Left forelimb (tissue), 1 donor: ENCODE measurements around the gene CENPK.
A peak's percentile ranks its signal among the peaks of the same experiment; 100 is the strongest.
"Not testable (repeated sequence)": the region's sequence is repeated elsewhere in the genome, so short reads cannot be mapped to it uniquely, and the experiment has no call there.

ENCODE experiments used
- DNase-seq: peaks from one replicate; pipeline ENCODE4 v3.0.0-alpha.2; 2018; ENCODE audit warnings: low spot score

Gene CENPK

DNA sequence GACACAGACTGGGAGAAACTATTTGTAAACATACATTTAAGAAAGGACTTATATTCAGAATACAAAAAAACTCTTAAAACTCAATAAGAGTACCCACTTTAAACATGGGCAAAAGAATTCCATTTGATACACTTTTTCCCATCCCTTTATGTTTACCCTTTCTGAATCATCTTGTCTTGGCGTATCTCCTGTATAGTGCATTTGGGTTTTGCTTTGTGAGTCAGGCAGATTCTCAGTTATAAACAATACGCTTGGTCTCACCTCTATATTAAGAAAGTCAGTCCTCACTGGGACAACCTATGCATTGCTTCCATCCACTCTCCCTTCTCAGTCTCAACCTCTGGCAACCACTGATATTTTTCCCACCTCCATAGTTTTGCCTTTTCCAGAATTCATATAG, 54.0 kb downstream of the CENPK start:
- DNase-seq = no peak

DNA sequence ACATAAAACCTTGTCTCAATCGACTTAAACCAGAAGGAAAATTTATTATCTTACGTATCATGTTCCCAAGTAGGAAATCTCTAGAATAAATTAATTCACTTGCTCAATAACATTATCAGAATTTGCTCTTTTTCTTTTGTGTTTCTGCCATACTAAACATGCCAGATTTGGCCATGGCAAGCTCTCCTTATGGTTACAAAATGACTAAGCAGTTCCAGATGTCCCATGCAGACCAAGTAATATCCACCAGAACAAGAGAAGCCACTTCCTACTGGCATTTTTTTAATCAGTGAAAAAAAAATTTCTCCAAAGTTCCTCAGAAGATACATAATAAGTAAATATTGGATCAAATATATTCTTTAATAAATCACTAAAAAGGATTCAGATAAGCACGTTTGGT, 56.0 kb downstream of the CENPK start:
- DNase-seq = no peak

DNA sequence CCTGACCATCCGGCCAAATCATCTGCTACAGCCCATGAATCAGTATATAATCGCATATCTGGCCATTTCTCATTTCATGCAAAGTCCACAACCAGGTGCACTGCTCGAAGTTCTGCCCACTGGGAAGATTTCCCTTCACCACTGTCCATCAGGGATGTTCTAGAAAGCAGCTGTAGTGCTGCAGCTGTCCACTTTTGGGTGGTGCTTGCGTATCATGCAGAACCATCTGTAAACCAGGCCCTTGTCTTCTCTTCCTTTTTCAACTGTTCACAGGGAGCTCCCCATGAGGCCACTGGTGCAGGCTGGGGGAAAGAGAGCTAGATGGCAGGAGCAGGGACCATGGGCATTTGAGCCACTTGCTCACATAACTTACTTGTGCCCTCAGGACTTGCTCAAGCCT, 73.8 kb downstream of the CENPK start:
- no peak for DNase-seq

DNA sequence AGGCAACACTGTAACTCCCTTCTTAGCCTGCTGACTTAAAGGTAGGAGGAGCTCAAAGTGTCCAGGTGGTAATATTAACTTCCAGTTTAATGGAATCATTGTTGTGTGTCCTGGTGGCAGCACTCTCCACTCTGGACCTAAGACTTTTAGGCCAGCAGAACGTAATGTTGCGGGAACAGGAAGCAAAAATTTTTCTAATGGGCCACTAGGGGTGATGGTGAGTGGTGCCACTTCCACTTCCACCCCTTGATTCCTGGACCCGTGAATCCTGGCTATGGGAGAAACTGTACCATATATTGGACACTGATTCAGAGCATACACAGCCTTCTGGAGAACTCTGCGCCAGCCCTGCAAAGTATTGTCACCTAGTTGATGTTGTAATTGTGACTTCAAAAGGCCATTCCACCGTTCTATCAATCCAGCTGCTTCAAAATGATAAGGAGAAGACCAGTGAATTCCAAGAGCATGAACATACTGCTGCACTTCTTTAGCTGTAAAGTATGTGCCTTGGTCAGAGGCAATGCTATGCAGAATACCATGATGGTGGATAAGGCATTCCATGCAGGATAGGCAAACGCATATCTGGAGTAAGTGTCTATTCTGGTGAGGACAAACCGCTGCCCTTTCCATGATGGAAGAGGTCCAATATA, 74.8 kb downstream of the CENPK start:
- not testable (repeated sequence) for DNase-seq

DNA sequence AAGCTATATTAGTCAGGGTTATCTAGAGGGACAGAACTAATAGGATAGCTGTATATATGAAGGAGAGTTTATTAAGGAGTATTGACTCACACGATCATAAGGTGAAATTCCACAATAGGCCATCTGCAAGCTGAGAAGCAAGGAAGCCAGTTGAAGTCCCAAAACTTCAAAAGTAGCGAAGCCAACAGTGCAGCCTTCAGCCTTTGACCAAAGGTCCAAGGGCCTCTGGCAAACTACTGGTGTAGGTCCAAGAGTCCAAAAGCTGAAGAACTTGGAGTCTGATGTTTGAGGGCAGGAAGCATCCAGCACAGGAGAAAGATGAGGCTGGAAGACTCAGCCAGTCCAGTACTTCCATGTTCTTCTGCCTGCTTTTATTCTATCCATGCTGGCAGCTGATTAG, 76.2 kb downstream of the CENPK start:
- not testable (repeated sequence) for DNase-seq

DNA sequence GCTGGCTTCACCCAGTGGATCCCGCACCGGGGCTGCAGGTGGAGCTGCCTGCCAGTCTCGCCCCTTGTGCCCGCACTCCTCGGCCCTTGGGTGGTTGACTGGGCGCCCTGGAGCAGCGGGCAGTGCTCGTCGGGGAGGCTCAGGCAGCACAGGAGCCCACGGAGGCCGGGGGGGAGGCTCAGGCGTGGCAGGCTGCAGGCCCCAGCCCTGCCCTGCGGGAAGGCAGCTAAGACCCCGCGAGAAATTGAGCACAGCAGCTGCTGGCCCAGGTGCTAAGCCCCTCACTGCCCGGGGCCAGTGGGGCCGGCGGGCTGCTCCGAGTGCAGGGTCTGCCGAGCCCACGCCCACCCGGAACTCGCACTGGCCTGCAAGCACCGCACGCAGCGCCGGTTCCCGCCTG, 77.6 kb downstream of the CENPK start:
- no peak for DNase-seq

DNA sequence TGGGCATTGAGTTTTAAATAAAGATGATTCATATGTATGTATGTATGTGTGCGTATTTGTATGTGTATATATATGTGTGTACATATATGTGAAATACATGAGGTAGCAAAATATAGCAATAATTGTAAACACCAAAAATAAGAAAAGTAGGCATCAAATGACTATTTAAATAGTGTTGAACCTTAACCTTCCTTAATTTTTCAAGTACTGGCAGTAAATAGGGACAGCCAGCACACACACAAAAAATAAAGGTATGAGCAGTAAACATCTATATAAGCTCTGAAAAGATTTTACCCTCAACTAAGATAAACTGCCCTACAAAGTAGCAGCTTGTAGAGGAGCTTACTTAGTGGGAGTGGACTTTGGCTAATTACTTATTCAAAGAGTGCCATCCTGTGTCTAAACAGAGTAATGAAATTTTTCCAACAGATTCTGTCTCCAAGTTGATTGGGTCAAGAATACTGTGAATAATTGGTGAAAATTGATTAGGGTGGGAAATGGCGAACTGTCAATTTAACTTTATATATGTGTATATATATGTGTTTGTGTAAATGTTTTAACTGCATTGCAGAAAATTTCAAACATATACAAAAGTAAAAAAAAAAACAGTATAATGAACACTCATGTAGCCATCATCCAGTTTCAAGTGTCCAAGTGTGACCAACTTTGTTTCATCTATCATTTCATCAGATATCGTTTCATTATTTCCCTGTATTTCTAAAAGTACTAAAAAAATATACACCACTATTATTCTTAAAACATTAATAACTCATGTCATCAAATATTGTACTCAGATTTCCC, 79.2 kb downstream of the CENPK start:
- DNase-seq = no peak

DNA sequence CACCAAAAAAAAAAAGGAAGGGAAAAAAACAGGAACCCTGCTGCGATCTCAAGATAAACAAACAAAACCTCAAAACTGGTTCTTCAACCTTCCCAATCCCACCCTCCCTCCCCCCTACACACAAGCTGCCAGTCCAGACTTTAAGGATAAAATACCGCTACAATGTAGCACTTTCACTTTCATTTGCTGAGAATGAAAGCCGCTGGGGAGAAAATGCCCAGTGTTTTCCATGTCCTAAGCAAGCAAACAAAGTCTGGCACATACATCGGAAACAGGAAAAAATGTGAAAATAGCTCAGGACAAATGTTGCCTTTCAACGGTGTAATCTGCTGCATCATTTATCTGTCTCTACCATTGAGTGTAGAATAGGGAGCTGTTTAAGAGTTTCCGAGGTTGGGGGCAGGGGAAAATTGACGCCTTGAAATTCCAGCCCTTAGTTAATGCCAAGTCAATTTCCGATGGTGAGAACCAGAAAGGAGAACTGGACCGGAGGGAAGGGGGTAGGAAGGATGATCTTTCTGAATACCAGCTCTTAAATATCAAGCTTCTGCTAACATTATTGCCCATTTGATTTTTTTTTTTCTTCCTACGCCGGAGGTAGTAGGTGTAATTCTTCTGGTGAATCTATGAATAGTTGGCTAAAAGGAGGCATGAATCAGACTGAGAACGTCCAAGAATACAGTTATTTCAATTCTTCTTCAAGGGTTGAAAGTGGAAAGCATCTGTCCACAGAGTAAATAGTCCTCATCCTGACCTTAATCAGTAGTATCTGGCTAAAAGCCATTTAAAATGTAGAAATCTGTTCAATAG, 80.0 kb downstream of the CENPK start:
- peak; percentile 66 for DNase-seq

DNA sequence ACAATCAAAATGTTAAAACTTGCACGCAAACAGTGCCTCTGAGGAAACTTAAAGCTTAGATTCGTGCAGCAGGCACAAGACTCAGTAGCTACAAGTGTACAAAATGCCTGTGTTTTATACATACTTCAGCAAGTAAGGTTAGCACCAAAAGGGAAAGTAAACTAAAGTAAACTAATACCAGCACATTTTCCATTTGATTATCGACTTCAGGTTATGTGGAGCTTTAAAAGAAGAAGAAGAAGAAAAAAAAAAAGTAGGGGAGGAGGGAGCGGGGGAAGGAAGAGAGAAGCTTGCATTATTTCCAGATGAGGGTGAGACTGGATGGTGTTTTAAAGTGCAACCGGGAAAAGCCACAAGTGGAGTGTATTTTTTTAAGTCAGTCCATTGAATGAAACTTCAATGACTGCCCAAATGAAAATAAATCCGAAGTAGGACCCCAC, 80.7 kb downstream of the CENPK start:
- DNase-seq = no peak

DNA sequence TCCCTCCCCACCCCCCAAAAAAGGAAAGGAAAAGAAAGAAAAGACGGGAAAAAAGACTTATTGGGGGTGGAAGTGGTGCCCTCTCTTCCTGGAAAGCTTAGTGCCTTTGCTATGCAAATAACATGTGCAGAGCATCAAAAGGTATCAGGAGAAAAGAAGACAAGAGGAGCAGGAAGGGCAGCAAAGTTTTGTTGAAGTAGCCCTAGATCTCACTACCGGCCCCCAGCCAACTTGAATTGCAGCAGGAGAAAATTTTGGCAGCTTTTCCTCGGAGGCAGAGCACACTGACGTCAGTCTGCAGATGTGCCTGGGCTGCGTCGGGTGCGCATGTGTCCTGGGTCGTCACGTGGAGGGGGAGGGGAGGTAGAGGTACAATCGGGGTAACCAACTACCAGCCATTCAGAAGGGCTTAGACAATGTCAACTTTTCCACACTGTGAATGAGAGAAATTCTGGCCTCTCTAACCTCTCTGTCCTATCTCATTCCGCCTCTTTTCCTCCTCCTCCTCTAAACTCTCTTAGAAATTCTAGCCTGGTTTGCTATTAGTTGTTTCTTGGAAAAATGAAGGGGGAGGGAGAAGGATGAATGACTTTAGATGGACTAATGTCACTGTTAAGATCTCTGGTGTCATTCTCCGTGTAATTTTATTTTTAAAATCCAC, 81.2 kb downstream of the CENPK start, which contains the start of gene ADAMTS6:
TSS of gene ADAMTS6 (minus strand) at position 286 of the 661 bp plus-strand sequence. CDS start 8,247 bp downstream, outside the sequence.
- DNase-seq = peak; percentile 91

DNA sequence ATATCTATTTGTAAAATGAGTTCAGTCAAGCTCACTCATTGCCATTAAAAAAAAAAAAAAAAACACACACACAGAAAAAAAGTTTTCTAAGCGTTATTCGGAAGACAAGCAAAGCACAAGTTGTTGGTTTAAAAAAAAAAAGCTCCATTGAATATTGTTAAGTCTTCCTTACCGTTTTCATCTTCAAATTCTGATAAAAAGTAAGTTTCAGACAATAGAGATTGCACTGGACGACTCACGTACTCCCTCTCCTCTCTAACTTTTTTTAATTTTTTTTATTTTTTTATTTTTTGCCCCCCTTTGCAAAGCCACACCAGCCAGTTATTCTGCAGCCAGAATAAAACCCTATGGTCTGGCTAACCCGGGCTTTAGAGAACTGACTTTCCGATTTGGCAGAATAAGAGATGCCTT, 81.8 kb downstream of the CENPK start:
- DNase-seq = no peak

DNA sequence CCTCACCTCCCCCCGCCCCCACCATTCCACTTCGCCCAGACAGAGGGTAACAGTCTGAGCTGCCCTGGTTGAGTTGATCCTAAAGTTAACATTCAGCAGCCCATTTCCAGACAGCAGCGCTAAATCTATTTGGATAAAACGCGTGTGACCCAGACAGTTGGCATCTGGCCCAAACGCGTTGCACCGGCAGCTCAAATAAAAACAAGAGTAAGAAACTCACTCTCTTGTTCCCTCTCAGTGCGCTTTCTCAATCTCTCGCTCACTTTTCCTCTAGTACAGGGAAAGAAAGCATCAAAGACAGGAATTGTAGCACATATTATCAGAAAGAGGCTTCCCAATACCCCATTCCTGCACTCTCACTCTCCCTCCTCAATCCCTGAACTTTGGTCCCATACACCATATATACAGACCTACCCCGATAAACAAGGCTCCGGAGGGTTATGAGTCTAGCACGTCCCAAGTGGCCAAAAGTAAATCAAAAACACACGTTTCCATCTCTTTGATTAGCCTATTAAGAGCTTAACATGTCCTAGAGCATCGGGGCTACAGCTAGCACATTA, 82.6 kb downstream of the CENPK start:
- DNase-seq = peak; percentile 78

DNA sequence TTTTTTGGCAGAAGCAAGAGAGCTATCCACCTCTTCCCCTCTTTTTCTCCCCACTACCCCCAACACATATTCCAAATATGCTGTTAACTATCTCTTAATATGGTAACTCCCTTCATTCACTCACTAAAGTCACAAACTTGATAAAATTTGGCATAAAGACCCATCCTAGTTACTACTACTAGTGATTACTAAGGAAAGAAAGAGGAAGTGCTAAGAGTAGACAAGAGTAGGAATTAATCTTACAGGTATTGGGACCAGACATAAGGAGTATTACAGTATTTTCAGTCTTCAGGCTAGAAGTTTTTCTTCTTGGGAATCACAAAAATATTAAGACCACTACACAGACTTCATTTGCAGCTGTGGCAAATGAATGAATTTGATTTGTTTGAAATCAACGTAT, 83.4 kb downstream of the CENPK start:
- DNase-seq = no peak

DNA sequence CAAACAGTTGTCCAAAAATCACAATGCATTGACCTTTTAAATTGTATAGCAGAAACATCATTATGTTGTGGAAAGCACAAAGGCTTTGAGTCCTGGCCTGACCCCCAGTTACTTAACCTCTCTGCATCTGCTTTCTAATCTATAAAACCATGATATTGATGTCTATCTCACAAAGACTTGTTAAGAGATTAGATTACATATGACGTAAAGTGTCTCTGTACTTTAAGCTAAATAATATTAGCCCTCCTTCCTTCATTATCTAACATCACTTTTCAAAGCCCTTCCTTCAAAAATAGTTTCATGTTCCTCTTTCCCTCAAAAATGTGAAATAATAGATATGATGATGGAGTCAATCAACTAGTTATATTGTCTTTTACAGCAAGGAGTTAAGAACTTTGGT, 84.6 kb downstream of the CENPK start:
- DNase-seq = no peak

DNA sequence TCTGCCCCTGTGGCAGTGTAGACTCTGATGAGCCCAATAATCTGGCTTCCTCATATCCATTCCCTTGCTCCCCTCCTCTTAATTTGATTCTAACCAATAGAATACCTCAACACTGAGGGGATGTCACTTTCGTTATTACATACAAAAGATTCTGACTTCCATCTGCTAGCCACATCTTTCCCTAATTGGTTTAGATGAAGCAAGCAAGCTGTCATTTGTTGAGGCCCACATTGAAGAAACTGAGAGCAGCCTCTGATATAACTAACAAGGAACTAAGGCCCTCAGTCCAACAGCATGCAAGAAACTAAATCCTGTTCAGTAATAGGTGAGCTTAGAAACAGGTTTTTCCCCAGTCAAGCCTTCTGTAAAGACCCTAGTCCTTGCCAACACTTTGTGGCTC, 87.1 kb downstream of the CENPK start:
- no peak for DNase-seq

DNA sequence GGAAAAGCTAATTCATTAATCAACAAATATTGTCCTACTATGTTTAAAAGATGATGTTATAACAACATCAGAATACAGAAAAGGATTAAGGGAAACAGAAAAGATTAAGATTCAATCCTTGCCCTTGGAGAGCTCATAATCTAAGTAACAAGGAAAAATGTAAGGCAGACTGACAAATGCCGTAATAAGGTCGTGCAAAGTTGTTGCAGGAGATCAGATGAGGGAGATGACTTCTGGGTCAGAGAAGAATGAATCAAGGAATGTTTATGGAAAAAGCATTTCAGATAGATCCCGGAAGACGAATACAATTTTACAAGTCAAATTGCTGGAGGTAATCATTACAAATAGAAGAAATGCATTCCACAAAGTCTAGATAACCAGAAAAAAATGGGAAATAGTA, 87.6 kb downstream of the CENPK start:
- DNase-seq = no peak

DNA sequence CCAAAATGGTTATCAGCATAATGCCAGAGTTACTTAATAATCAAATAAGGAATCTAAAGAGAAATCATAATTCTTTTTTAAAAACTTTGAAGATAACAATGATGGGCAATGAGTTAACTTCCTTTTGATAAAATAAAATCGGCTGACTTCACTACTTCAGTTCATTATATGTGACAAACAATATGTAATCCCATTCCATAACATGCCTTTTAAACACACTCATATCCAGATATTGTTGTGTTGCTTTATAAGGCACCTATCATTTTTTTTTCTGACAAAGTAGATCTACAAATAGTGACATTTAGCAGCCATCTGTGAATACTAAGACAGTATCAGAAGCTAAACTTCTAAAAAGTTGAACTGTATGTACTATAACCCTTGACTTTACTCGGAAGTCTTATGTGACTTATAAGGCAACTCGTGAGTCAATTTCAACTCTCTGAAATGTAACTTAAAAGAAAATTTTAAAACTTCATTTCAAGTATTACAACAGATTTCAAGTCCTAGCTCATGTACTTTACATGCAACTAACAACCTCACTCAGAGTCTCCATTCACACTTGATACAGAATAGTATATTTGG, 88.7 kb downstream of the CENPK start:
- no peak for DNase-seq

DNA sequence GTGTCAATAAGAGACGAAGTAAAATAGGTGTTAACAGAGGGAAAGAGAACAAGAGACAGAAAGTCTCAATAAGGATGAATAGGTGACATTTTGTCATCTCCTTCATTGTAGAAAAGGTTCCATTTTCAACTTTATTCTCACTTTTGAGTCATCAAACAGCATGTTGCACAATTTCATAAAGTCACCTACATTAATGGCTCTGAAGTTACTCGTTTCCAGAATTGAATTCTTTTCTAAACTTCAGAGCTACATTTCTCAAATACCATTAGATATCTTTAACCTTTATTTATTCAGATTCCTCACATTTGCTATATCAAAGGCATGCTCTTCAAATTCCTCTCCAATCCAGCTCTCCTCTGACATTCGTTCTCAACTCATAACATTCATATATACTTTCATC, 94.3 kb downstream of the CENPK start:
- no peak for DNase-seq
